HG03378 (cell line): ENCODE measurements around the gene AUTS2.

Source experiments
- ATAC-seq: cut with Tn5 transposase; IDR thresholded peaks from one replicate; pipeline ENCODE4 v1.9.1; 2021; ENCODE audit warnings: mild to moderate bottlenecking, moderate library complexity; ENCODE audit not compliant: unreplicated experiment

Gene AUTS2

GRCh38 chr7:70766694-70767093 is 1168.4 kb downstream of the AUTS2 start:
- no peak for ATAC-seq

- ATAC-seq, result no peak
Measured at GRCh38 chr7:70770154-70770553, 1171.9 kb downstream of the AUTS2 start.

GRCh38 chr7:70771451-70771850 is 1173.2 kb downstream of the AUTS2 start:
- ATAC-seq, result no peak

- no peak for ATAC-seq
Measured at GRCh38 chr7:70772891-70773290, 1174.6 kb downstream of the AUTS2 start.

GRCh38 chr7:70773406-70773805 is 1175.1 kb downstream of the AUTS2 start:
- no peak for ATAC-seq

- no peak for ATAC-seq
Measured at GRCh38 chr7:70774950-70775527, 1176.8 kb downstream of the AUTS2 start.

GRCh38 chr7:70775570-70776156 is 1177.4 kb downstream of the AUTS2 start:
- no peak for ATAC-seq

GRCh38 chr7:70776627-70777101 is 1178.4 kb downstream of the AUTS2 start:
- no peak for ATAC-seq

GRCh38 chr7:70777251-70777650 is 1179.0 kb downstream of the AUTS2 start:
- ATAC-seq, result no peak

- no peak for ATAC-seq
Measured at GRCh38 chr7:70778585-70778984, 1180.3 kb downstream of the AUTS2 start.

GRCh38 chr7:70779321-70779720 is 1181.0 kb downstream of the AUTS2 start:
- no peak for ATAC-seq

- no peak for ATAC-seq
Measured at GRCh38 chr7:70781922-70782311, 1183.6 kb downstream of the AUTS2 start.

- ATAC-seq, result no peak
Measured at GRCh38 chr7:70782796-70783195, 1184.5 kb downstream of the AUTS2 start.

GRCh38 chr7:70785427-70785826 is 1187.2 kb downstream of the AUTS2 start:
- no peak for ATAC-seq

GRCh38 chr7:70786076-70786475 is 1187.8 kb downstream of the AUTS2 start:
- no peak for ATAC-seq

- ATAC-seq, result no peak
Measured at GRCh38 chr7:70787286-70787685, 1189.0 kb downstream of the AUTS2 start.

- ATAC-seq, result no peak
Measured at GRCh38 chr7:70787771-70788170, 1189.5 kb downstream of the AUTS2 start.

GRCh38 chr7:70788276-70788675 is 1190.0 kb downstream of the AUTS2 start:
- ATAC-seq, result no peak

- no peak for ATAC-seq
Measured at GRCh38 chr7:70789481-70790214, 1191.4 kb downstream of the AUTS2 start.

GRCh38 chr7:70790215-70791073 is 1192.2 kb downstream of the AUTS2 start:
- no peak for ATAC-seq

GRCh38 chr7:70791341-70791740 is 1193.1 kb downstream of the AUTS2 start:
- ATAC-seq, result no peak
